ENCODE data around the gene MLH1.
"Not testable (repeated sequence)": the region's sequence is repeated elsewhere in the genome, so short reads cannot be mapped to it uniquely, and the experiment has no call there.

The MLH1 gene

DNA sequence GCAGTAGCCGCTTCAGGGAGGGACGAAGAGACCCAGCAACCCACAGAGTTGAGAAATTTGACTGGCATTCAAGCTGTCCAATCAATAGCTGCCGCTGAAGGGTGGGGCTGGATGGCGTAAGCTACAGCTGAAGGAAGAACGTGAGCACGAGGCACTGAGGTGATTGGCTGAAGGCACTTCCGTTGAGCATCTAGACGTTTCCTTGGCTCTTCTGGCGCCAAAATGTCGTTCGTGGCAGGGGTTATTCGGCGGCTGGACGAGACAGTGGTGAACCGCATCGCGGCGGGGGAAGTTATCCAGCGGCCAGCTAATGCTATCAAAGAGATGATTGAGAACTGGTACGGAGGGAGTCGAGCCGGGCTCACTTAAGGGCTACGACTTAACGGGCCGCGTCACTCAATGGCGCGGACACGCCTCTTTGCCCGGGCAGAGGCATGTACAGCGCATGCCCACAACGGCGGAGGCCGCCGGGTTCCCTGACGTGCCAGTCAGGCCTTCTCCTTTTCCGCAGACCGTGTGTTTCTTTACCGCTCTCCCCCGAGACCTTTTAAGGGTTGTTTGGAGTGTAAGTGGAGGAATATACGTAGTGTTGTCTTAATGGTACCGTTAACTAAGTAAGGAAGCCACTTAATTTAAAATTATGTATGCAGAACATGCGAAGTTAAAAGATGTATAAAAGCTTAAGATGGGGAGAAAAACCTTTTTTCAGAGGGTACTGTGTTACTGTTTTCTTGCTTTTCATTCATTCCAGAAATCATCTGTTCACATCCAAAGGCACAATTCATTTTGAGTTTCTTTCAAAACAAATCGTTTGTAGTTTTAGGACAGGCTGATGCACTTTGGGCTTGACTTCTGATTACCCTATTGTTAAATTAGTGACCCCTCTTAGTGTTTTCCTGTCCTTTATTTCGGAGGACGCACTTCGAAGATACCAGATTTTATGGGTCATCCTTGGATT is at the start of gene MLH1:
Gene MLH1 (plus strand): TSS at position 193 of the 958 bp plus-strand sequence. CDS start 30 bp downstream, at position 223.
- DNase-seq (ENCODE audit: low read depth) = peak; percentile 100

DNA sequence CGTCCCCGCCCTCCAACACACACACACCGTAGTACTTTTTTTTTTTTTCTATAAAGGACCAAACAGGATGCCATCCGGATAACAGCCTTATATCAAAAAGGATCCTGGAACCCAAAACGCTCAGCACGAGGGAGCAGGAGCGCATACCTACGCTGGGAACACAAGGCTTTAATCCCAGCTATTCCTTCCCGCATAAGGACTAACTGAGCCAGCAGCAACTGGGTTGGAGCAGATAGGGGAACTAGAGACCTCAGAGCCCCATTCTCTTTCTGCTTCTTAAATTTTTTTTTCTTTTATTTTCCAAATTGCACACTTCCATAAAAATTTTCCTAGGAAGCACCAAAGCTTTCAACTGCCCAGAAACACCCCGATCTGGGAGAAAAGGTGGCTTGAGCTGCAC is 49.7 kb upstream of the MLH1 start:
- no peak for DNase-seq (ENCODE audit: low read depth)

DNA sequence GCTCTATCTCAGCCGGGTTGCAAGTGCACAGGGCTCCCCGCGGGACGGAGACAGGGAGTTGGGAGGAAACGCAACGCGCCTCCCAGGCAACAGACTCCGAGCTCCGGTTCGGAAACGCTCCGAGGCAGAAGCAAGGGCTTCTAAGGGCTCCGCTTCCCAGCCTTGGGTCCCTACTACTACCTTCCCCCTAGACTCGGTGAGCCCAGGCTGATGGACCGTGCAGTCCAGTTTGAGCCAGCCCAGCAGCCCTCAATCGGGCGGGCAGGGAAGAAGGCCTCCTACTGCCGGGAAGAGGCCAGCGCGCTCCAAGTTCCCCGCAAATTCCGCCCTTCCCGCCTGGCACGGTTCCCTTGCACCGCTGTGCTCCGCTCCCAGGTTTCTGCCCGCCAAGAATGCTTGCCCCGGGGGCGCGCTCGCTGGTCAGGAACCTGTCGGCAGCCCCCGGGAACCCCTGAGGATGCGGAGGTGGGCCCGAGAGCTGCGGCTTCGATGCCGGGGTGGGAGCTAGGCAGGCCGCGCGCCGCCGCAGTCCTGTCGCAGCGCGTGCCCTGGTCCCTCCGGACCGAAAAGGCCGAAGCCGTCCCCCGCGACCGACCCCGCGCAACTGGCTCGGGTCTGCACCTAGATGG is 49.2 kb upstream of the MLH1 start:
- DNase-seq (ENCODE audit: low read depth) = peak; percentile 59

DNA sequence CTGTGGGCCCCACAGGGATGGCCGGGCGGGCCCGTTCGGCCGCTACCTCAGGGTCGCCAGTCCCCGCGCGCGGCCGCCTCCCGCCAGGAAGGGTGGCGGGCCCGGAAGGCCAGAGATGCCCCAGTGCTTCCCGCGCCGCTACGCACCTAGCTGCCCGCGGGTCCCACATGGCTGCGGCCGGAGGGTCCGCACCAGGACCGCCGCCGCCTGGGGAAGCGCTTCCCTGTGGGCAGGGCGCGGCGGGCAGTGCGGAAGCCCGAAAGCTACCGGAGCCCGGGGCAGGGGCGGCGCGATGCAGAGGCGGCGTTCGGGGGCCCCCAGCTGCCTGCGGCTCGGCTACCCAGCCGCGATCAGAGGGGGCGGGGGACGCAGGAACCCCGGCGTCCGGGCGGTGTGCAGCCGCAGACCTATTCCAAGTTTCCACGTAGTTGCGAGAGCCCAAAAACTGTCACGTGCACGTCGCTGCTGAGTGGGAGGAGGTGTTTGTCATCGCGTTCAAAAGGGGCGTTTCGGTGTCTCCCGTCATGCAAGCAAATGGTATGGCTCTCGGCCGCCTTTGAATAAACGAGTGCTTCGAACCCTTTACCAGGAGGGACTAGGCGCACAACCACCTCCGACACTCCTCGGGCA is 48.6 kb upstream of the MLH1 start, which contains the start of gene TRANK1:
Gene TRANK1 (minus strand): TSS at position 414 of the 630 bp plus-strand sequence. CDS start 245 bp downstream, at position 169.
- DNase-seq (ENCODE audit: low read depth) = peak; percentile 52

DNA sequence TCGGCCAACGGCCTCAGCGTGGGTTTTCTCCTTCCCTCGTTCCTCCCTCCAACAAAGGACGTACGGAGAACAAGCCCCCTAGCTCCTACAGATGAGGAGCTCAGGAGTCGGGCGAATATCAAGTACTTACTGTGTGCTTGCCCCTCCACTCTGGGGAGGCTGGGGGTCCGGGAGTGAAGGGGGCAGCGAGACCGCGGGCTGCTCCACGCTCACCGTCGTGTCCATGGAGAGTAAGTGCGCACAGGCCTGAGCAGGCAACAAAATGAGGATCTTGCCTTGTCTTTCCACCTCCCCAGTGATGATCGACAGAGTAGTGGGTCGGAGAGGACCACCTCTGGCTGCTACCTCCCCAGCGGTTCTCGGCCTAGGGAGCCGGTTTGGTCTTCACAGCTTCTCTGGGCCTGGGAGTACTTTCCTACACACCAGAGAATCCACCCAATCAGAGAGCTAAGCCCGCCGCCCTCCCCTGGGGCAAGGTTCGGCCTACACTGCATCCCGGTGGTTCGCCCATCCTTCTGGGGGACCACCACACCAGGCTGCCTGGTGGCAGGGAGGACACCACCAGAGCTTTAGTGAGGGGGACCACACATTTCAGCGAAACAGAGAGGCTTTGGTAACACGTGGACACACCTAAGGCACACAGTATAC is 47.9 kb upstream of the MLH1 start:
- no peak for DNase-seq (ENCODE audit: low read depth)

DNA sequence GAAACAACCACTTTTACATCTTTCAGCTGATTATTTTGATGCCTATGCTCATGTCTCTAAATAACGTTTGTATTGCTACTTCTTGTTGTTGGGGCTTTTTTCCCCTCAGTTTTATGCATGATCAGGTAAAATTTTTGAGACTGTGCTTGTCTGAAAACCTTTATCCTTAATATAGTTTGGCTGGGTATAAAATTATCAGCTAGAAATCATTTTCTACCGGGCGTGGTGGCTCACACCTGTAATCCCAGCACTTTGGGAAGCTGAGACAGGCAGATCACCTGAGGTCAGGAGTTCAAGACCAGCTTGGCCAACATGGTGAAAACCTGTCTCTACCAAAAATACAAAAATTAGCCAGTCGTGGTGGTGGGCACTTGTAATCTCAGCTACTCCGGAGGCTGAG is 45.5 kb upstream of the MLH1 start:
- not testable (repeated sequence) for DNase-seq (ENCODE audit: low read depth)

DNA sequence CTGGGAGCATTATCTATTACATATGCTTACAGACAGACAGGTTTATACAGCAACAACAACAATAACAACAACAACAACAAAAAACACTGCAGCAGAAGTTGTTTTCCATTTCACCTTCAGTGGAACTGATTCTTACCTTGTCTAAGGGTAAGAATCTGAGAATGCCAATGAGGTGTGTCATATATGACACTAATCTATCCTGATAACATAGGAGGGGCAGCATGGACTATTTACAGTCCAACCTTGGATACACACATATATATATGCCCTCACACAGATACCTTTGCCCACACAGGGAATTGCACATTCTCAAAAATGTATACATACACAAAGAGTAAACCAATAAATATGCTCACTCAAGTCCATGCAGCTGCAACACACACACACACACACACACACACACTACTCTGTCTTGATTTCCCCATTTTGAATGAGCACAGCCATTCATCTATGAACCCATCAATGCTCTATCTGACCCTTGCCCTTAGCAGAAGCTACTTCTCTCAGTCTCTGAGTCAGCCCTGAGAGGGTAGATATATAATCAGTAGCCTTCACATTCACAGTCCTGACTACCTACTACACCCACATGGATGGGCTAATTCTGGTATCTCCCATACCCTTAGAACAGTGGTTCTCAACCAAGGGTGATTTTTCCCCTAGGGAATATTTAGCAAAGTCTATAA is 38.7 kb upstream of the MLH1 start:
- DNase-seq (ENCODE audit: low read depth) = peak; percentile 46

DNA sequence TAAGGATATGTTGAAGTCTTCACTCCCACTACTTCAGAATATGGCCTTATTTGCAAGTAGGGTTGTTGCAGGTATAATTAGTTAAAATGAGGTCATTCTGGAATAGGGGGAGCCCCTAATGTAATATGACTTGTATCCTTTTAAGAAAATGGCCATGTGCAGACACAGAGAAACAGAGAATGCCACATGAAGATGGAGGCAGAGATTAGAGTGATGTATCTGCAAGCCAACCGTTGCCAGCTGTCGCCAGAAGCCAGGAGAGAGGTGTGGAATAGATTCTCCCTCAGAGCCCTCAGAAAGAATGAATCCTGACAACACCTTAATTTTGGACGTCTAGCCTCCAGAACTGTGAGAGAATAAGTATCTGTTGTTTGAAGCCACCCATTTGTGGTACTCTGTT is 37.2 kb upstream of the MLH1 start:
- DNase-seq (ENCODE audit: low read depth) = no peak

DNA sequence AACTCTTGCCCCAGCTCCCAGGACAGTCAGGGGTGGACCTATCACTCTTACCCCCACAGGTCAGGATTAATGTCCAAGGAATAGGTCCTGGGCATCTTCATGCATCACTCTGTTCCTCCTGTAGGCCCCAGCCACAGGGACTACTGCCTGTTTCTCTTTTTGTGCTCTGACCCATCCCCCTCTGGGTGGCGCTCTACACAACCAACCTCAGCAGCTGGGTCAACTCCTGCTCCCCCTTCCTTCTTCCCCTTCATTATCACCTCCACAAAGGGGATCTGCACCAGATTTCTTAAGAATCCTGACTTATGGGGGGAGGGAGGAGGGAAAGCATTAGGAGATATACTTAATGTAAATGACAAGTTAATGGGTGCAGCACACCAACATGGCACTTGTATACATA is 36.3 kb upstream of the MLH1 start:
- DNase-seq (ENCODE audit: low read depth) = no peak

DNA sequence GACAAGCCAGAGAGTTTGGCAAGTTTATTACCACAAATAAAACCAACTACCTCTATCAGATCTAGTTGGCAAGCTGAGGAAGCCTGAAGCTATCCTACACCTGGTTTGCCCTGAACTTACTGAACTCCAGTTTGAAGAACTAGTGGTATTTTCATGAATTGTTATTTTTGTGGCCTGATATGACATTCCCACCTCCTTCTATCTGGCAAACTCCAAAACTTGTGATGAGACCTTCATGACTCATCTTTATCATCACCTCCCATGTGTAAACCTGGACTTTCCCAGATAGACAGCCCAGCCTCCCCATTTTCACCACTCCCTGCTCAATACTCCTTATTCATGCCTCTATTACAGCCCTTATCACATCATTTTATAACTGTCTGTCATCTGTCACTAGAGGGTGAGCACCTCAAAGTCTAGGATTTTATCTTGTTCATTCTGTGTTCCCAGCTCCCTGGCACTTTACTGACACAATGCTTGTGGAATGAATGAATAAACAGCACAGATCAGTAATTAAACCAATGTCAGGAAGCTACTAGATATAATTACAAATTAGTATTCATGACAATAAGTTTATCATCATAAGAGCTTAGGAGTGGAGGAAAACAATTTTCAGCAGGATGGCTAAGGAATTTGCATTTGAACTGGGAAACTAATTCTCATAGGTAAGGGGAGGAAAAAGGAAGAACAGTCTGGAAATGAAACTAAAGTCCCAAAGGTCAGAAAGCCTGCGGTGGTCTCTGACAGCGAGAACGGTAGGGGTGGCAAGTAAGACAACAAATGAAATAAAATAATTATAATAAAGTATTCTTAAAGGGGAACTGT is 35.2 kb upstream of the MLH1 start:
- DNase-seq (ENCODE audit: low read depth) = peak; percentile 77

DNA sequence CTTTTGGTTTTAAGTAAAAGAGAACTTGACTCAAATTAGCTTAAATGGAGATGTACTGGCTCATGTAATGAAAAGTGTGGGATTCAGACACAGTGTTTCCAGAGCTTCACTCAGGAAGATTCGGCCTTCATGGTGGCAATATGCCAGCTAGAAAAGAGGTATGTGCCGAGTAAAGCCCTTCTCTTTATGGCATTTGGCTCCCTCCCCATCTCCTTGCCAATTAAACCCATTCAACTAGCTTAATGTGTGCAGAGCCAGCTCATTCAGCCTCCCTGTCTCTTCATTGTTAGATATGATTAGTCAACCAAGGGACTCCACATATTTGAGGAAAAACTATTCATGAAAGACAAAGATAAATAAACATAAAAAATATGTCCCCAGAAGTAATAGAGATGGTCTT is 33.5 kb upstream of the MLH1 start:
- no peak for DNase-seq (ENCODE audit: low read depth)

DNA sequence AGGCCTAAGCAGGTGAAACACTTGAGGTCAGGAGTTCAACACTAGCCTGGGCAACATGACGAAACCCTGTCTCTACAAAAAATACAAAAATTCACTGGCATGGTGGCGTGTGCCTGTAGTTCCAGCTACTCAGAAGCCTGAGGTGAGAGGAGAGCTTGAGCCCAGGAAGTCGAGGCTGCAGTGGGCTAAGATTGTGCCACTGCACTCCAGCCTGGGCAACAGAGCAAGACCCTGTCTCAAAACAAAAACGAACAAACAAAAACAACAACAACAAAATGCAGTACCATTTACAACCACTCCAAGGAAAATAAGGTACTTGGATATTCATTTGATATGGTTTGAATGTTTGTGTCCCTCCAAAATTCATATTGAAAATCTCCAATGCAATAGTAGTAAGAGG is 32.8 kb upstream of the MLH1 start:
- no peak for DNase-seq (ENCODE audit: low read depth)

DNA sequence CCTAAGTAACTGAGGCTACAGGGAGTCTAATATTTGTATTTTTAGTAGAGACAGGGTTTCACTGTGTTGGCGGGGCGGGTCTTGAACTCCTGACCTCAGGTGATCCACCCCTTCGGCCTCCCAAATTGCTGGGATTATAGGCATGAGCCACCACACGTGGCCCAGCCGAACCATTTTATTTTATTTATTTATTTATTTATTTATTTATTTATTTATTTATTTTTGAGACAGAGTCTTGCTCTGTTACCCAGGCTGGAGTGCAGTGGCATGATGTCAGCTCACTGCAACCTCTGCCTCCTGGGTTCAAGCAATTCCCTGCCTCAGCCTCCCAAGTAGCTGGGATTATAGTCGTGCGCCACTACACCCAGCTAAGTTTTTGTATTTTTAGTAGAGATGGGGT is 30.3 kb upstream of the MLH1 start:
- not testable (repeated sequence) for DNase-seq (ENCODE audit: low read depth)

DNA sequence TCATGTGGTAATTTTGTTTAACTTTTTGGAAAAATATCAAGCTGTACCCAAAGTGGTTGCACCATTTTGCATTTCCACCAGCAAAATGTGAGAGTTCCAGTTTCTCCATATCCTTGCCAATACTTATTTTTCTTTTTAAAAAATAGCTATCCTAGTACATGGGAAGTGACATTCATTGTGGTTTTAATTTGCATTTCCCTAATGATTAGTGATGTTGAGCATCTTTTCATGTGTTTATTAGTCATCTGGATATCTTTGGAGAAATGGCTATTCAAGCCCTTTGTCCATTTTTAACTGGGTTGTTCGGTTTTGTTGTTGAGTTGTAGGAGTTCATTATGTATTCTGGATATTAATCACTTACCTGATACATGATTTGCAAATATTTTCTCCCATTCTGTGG is 29.0 kb upstream of the MLH1 start:
- no peak for DNase-seq (ENCODE audit: low read depth)

DNA sequence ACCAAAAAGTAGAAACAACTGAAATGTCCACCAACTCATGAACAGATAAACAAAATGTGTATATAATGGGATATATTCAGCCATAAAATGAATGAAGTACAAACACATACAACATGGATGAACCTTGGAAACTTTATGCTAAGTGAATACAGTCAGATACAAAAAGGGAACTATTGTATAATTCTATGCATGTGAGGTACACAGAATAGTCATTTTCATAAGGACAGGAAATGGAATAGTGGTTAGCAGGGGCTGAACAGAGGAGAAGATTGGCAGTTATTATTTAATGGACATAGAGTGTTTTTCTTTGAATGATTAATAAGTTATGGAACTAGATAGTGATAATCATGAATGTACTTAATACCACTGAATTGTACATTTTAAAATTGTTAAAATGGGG is 28.5 kb upstream of the MLH1 start:
- DNase-seq (ENCODE audit: low read depth) = no peak

DNA sequence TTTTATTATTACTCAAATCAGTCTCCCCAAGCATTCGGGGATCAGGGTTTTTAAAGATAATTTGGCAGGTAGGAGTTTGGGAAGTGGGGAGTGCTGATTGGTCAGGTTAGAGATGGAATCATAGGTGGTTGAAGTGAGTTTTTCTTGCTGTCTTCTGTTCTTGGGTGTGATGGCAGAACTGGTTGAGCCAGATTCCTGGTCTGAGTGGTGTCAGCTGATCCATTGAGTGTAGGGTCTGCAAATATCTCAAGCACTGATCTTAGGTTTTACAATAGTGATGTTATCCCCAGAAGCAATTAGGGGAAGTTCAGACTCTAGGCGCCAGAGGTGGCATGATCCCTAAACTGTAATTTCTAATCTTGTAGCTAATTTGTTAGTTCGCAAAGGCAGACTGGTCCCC is 27.9 kb upstream of the MLH1 start:
- DNase-seq (ENCODE audit: low read depth) = no peak

DNA sequence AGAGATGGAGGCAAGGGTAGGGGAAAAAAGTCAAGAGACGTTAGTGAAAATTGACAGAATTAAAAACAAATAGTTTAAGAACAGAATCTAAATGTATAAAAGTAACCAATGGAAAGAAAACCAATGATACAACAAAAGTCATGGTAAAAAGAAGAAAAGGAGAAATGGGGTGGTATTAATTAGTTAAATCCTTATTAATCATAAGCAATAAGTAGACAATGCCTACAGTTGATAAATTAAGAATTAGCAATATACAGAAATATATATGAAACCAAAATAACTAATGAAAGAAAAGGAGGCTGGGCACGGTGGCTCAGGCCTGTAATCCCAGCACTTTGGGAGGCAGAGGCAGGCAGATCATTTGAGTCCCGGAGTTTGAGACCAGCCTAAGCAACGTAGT is 24.2 kb upstream of the MLH1 start:
- DNase-seq (ENCODE audit: low read depth) = no peak

DNA sequence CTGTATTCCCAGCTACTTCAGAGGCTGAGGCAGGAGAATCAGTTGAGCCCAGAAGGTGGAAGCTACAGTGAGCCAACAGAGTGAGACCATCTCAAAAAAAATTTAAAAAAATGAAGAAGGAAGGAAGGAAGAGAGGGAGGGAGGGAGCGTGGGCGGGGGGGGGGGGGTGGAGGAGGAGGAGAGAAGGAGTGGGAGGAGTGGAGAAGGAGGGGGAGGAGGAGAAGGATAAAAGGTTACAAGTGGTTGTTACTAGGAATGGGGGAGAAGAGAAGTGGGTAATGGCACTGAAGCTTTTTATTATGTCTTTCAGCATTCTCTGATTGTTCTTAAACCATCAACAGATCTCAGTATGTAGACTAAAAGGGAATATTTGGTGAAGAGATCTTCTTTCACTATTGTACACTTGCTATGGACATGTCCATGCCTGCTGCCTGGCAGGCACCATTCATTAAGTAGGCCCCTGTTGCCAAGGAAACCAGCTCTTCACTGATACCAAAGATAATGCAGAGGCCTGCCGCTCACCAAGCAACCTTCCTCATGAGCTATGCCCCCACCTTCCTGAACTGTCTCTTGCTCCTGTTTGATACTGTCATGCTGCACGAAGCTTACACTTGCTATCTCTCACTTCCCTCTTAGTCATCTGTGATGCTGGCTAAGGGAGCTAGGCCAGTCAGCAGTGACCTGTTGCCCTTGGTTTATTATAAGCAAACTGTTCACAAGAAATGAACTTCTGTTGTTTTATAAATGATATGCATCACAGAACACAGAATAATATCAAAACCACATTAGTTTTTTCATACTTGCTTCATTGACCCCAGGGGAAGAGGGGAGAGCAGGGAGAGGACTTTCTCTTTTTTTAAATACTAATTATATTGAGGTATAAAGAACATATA is 23.5 kb upstream of the MLH1 start:
- peak; percentile 92 for DNase-seq (ENCODE audit: low read depth)

DNA sequence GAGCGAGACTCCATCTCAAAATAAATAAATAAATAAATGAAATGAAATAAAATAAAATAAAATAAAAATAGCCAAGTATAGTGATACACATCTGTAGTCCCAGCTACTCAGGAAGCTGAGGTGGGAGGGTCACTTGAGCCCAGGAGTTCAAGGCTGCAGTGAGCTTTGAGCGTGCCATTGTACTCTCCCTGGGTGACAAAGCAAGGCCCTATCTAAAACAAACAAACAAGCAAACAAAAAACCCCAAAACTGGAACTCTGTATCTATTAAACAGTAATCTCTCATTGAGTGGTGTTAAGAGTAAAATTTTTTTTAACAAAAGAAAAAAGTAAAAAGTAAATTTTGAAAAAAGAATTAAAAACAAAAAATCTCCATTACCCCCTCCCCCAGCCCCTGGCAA is 21.2 kb upstream of the MLH1 start:
- no peak for DNase-seq (ENCODE audit: low read depth)

DNA sequence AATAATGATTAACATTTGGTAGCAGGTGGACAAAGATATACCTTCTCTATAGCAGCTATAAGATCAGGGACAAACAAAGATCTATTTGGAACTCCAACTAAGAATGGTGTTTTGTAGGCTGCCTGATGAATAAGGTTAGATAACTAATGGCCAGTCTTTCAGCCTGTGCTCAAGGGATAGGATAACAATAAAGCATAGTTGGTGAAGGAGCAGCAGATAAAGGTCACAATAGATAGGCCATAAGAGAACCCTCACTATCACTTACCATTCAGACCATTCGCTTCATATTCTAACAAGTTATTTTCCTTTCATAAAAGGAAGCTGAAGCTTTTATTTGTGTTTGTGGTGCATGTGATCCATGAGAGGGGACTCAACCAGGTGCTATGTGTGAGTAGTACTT is 20.2 kb upstream of the MLH1 start:
- no peak for DNase-seq (ENCODE audit: low read depth)

Measured in amniotic epithelial cell (primary cell).